Measurements from ENCODE around the gene SOX6.

The SOX6 gene

GRCh38 chr11:16265022-16265421, 91.3 kb downstream of the SOX6 start:
- DNase-seq = no peak

- DNase-seq = no peak
These were observed 93.7 kb downstream of the SOX6 start for GRCh38 chr11:16262645-16262955.

- DNase-seq = no peak
These were observed 94.3 kb downstream of the SOX6 start for GRCh38 chr11:16261836-16262644.

- peak; percentile 10 for DNase-seq
These were observed 104.0 kb downstream of the SOX6 start for GRCh38 chr11:16252373-16252772.

- DNase-seq = no peak
These were observed 108.1 kb downstream of the SOX6 start for GRCh38 chr11:16248248-16248647.

GRCh38 chr11:16242806-16243205, 113.5 kb downstream of the SOX6 start:
- no peak for DNase-seq

- no peak for DNase-seq
These were observed 115.7 kb downstream of the SOX6 start for GRCh38 chr11:16240687-16241086.

- DNase-seq = no peak
These were observed 116.9 kb downstream of the SOX6 start for GRCh38 chr11:16239141-16240105.

- no peak for DNase-seq
These were observed 130.1 kb downstream of the SOX6 start for GRCh38 chr11:16226245-16226644.

- no peak for DNase-seq
These were observed 130.7 kb downstream of the SOX6 start for GRCh38 chr11:16225623-16226022.

GRCh38 chr11:16223558-16223957, 132.8 kb downstream of the SOX6 start:
- DNase-seq = no peak

GRCh38 chr11:16217631-16218030, 138.7 kb downstream of the SOX6 start:
- no peak for DNase-seq

- DNase-seq = no peak
These were observed 139.5 kb downstream of the SOX6 start for GRCh38 chr11:16216831-16217230.

- DNase-seq = no peak
These were observed 141.0 kb downstream of the SOX6 start for GRCh38 chr11:16215352-16215751.

- DNase-seq = no peak
These were observed 144.9 kb downstream of the SOX6 start for GRCh38 chr11:16211407-16211806.

GRCh38 chr11:16204261-16204660, 152.1 kb downstream of the SOX6 start:
- no peak for DNase-seq

- DNase-seq = no peak
These were observed 160.7 kb downstream of the SOX6 start for GRCh38 chr11:16195651-16196050.

GRCh38 chr11:16194566-16194965, 161.8 kb downstream of the SOX6 start:
- DNase-seq = no peak

- peak; percentile 79 for DNase-seq
These were observed 162.4 kb downstream of the SOX6 start for GRCh38 chr11:16193897-16194381.

- no peak for DNase-seq
These were observed 164.5 kb downstream of the SOX6 start for GRCh38 chr11:16191868-16192240.

- peak; percentile 78 for DNase-seq
These were observed 165.0 kb downstream of the SOX6 start for GRCh38 chr11:16191212-16191867.

GRCh38 chr11:16186680-16187079, 169.7 kb downstream of the SOX6 start:
- no peak for DNase-seq

- DNase-seq = no peak
These were observed 171.3 kb downstream of the SOX6 start for GRCh38 chr11:16185042-16185441.
